HepG2 (cell line): ENCODE results near the gene SHBG. TPM values are rescaled to one million over a fixed set of nuclear protein-coding genes. Genes with fewer than 3 reads are reported as not detected.

ENCODE experiments used
- AHR ChIP-seq: IDR thresholded peaks from 2 replicates; pipeline ENCODE4 v1.6.1; 2018; ENCODE audit warnings: missing genetic modification reagents, missing compliant biosample characterization
- HDAC6 ChIP-seq: fragments of 200-600 bp; sonication (generic); IDR thresholded peaks from 2 replicates; pipeline ENCODE4 v1.7.0; 2017; ENCODE audit warnings: mild to moderate bottlenecking, antibody characterized with exemption, low read length, low read depth
- HNRNPUL1 ChIP-seq: fragments of 200-400 bp; formaldehyde crosslinking; IDR thresholded peaks from 2 replicates; pipeline ENCODE4 v1.6.1; 2017; ENCODE audit warnings: low read depth, mild to moderate bottlenecking, low read length, moderate library complexity
- JUN ChIP-seq: sonication (generic); formaldehyde crosslinking; IDR thresholded peaks from 2 replicates; pipeline ENCODE4 v1.4.0; 2020; ENCODE audit warnings: mild to moderate bottlenecking, missing genetic modification reagents
- KMT2A ChIP-seq: sonication (generic); formaldehyde crosslinking; IDR thresholded peaks from 2 replicates; pipeline ENCODE4 v1.4.0; 2020; ENCODE audit warnings: missing genetic modification reagents
- PAWR ChIP-seq: sonication (generic); formaldehyde crosslinking; IDR thresholded peaks from 2 replicates; pipeline ENCODE4 v1.4.0; 2020; ENCODE audit warnings: missing genetic modification reagents, mild to moderate bottlenecking, borderline replicate concordance
- RARG ChIP-seq: sonication (generic); formaldehyde crosslinking; IDR thresholded peaks from 2 replicates; pipeline ENCODE4 v1.4.0; 2020; ENCODE audit warnings: low read depth, mild to moderate bottlenecking, missing genetic modification reagents
- TP53 ChIP-seq: sonication (generic); formaldehyde crosslinking; conservative IDR thresholded peaks from 2 replicates; pipeline ENCODE4 v1.4.0; 2020; ENCODE audit warnings: missing genetic modification reagents
- ZKSCAN1 ChIP-seq: fragments of 150-350 bp; IDR thresholded peaks from 2 replicates; pipeline ENCODE4 v1.6.1; 2014; ENCODE audit warnings: low read length
- ZNF296 ChIP-seq: sonication (generic); formaldehyde crosslinking; conservative IDR thresholded peaks from 2 replicates; pipeline ENCODE4 v1.5.0; 2020; ENCODE audit warnings: mild to moderate bottlenecking, missing genetic modification reagents
- ZNF546 ChIP-seq: sonication (generic); formaldehyde crosslinking; conservative IDR thresholded peaks from 2 replicates; pipeline ENCODE4 v1.8.1; 2023; ENCODE audit warnings: mild to moderate bottlenecking, missing genetic modification reagents
- ZNF775 ChIP-seq: sonication (generic); formaldehyde crosslinking; IDR thresholded peaks from 2 replicates; pipeline ENCODE4 v1.4.0; 2020; ENCODE audit warnings: missing genetic modification reagents, mild to moderate bottlenecking, moderate library complexity, borderline replicate concordance
- polyA plus RNA-seq, 8 experiments: library from polyadenylated mRNA; depleted of rRNA in 3 of 8; stranded (reverse) in 7 of 8; unstranded in 1 of 8; fragments of >200 nt; fragmentation: Illumina TruSeq in 4 of 8; extraction: Trizol in 4 of 8; gene quantifications; 2 replicates each; pipeline versions ENCODE4 v1.2.1 to v1.2.3, GENCODE V29; 2011 to 2016; ENCODE audit warnings: low read depth in 4 of 8, missing spikeins in 1 of 8, mixed read lengths in 1 of 8; ENCODE audit not compliant: insufficient read depth in 1 of 8
- total RNA-seq, 5 experiments: library from RNA; depleted of rRNA; stranded (reverse); fragments of >200 nt; fragmentation: Illumina TruSeq; extraction: Trizol; gene quantifications; 2 replicates each; pipeline ENCODE4 v1.2.3, GENCODE V29; 2016; ENCODE audit warnings: low read depth in 1 of 5
- TF ChIP-seq, protein P1 (sequence below): sonication (generic); formaldehyde crosslinking; IDR thresholded peaks from 2 replicates; pipeline ENCODE4 v1.5.0; 2020; ENCODE audit warnings: missing genetic modification reagents
- TF ChIP-seq, protein P2 (sequence below): sonication (generic); formaldehyde crosslinking; IDR thresholded peaks from 2 replicates; pipeline ENCODE4 v1.8.1; 2023; ENCODE audit warnings: mild to moderate bottlenecking, missing genetic modification reagents, borderline replicate concordance
- TF ChIP-seq, protein P3 (sequence below): sonication (generic); formaldehyde crosslinking; IDR thresholded peaks from 2 replicates; pipeline ENCODE4 v1.5.0; 2020; ENCODE audit warnings: mild to moderate bottlenecking, missing genetic modification reagents, borderline replicate concordance
- TF ChIP-seq, protein P4 (sequence below): sonication (generic); formaldehyde crosslinking; IDR thresholded peaks from 2 replicates; pipeline ENCODE4 v1.4.0; 2020; ENCODE audit warnings: missing genetic modification reagents
- TF ChIP-seq, protein P5 (sequence below): sonication (generic); formaldehyde crosslinking; IDR thresholded peaks from 2 replicates; pipeline ENCODE4 v1.9.0; 2021; ENCODE audit warnings: missing genetic modification reagents, mild to moderate bottlenecking, borderline replicate concordance

Gene SHBG
- total and polyA plus RNA-seq, 2 of the 13 experiments (the other 11 are each of a cell fraction or from before 2014, with no cell fraction given), result 4.0 to 6.1 TPM

DNA sequence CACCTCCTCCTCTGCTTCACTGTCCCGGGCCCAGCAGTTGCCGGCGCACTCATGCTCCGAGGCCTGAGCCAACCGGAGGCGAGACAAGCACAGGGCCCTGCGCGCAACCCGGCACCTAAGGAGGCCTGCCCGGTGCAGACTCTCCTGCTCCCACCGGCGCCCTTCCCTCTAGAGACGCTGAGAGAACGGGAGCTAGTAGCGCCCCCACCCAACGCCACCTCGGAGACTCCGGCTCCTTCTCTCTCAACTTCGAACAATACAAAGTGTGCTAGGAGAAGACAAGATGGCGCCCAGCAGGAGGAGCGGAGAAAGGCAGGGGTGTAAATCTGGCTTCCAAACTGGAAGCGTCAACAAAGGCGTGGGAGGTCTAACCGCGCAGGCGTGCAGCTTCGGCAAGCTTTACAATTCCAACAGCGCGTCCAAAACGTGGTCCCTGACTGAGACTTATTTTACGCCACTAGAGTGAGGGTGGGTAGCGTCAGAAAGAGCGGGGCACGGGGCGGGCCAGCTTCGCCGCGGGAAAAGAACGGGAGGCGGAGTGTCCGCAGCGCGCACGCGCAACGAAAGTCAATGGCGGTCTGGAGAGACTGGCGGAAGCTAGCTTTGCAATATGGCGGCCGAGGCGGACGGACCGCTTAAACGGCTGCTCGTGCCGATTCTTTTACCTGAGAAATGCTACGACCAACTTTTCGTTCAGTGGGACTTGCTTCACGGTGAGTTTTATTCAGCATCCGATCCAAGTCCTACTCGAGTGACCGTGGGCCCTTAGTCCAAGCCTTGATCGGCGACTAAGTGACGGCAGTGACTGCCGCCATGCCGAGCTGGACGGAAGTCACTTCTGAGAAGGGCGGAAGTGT lies 46.5 kb upstream of the SHBG start, which contains the start of gene MPDU1 (continued):
- TF ChIP-seq, protein P1, sequence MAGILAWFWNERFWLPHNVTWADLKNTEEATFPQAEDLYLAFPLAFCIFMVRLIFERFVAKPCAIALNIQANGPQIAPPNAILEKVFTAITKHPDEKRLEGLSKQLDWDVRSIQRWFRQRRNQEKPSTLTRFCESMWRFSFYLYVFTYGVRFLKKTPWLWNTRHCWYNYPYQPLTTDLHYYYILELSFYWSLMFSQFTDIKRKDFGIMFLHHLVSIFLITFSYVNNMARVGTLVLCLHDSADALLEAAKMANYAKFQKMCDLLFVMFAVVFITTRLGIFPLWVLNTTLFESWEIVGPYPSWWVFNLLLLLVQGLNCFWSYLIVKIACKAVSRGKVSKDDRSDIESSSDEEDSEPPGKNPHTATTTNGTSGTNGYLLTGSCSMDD, result no peak
- TF ChIP-seq, protein P2, sequence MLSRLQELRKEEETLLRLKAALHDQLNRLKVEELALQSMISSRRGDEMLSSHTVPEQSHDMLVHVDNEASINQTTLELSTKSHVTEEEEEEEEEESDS (CRISPR knock-in tag), result no peak
- TF ChIP-seq, protein P3, sequence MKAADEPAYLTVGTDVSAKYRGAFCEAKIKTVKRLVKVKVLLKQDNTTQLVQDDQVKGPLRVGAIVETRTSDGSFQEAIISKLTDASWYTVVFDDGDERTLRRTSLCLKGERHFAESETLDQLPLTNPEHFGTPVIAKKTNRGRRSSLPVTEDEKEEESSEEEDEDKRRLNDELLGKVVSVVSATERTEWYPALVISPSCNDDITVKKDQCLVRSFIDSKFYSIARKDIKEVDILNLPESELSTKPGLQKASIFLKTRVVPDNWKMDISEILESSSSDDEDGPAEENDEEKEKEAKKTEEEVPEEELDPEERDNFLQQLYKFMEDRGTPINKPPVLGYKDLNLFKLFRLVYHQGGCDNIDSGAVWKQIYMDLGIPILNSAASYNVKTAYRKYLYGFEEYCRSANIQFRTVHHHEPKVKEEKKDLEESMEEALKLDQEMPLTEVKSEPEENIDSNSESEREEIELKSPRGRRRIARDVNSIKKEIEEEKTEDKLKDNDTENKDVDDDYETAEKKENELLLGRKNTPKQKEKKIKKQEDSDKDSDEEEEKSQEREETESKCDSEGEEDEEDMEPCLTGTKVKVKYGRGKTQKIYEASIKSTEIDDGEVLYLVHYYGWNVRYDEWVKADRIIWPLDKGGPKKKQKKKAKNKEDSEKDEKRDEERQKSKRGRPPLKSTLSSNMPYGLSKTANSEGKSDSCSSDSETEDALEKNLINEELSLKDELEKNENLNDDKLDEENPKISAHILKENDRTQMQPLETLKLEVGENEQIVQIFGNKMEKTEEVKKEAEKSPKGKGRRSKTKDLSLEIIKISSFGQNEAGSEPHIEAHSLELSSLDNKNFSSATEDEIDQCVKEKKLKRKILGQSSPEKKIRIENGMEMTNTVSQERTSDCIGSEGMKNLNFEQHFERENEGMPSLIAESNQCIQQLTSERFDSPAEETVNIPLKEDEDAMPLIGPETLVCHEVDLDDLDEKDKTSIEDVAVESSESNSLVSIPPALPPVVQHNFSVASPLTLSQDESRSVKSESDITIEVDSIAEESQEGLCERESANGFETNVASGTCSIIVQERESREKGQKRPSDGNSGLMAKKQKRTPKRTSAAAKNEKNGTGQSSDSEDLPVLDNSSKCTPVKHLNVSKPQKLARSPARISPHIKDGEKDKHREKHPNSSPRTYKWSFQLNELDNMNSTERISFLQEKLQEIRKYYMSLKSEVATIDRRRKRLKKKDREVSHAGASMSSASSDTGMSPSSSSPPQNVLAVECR, result peak; percentile 89
- TF ChIP-seq KMT2A (CRISPR knock-in tag) (no peak), ZNF775 (no peak), JUN (no peak), RARG (CRISPR knock-in tag) (no peak), HDAC6 (no peak), PAWR (CRISPR knock-in tag) (no peak), TP53 (CRISPR knock-in tag) (peak; percentile 85; the same call in 1 of the 2 replicates), AHR (CRISPR knock-in tag) (no peak; the same call in 1 of the 2 replicates), ZNF546 (CRISPR knock-in tag) (no peak; the same call in 1 of the 2 replicates), ZNF296 (CRISPR knock-in tag) (no peak), ZKSCAN1 (no peak), HNRNPUL1 (no peak)
- TF ChIP-seq, protein P4, sequence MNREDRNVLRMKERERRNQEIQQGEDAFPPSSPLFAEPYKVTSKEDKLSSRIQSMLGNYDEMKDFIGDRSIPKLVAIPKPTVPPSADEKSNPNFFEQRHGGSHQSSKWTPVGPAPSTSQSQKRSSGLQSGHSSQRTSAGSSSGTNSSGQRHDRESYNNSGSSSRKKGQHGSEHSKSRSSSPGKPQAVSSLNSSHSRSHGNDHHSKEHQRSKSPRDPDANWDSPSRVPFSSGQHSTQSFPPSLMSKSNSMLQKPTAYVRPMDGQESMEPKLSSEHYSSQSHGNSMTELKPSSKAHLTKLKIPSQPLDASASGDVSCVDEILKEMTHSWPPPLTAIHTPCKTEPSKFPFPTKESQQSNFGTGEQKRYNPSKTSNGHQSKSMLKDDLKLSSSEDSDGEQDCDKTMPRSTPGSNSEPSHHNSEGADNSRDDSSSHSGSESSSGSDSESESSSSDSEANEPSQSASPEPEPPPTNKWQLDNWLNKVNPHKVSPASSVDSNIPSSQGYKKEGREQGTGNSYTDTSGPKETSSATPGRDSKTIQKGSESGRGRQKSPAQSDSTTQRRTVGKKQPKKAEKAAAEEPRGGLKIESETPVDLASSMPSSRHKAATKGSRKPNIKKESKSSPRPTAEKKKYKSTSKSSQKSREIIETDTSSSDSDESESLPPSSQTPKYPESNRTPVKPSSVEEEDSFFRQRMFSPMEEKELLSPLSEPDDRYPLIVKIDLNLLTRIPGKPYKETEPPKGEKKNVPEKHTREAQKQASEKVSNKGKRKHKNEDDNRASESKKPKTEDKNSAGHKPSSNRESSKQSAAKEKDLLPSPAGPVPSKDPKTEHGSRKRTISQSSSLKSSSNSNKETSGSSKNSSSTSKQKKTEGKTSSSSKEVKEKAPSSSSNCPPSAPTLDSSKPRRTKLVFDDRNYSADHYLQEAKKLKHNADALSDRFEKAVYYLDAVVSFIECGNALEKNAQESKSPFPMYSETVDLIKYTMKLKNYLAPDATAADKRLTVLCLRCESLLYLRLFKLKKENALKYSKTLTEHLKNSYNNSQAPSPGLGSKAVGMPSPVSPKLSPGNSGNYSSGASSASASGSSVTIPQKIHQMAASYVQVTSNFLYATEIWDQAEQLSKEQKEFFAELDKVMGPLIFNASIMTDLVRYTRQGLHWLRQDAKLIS (CRISPR knock-in tag), result no peak; the same call in 1 of the 2 replicates
- TF ChIP-seq, protein P5, sequence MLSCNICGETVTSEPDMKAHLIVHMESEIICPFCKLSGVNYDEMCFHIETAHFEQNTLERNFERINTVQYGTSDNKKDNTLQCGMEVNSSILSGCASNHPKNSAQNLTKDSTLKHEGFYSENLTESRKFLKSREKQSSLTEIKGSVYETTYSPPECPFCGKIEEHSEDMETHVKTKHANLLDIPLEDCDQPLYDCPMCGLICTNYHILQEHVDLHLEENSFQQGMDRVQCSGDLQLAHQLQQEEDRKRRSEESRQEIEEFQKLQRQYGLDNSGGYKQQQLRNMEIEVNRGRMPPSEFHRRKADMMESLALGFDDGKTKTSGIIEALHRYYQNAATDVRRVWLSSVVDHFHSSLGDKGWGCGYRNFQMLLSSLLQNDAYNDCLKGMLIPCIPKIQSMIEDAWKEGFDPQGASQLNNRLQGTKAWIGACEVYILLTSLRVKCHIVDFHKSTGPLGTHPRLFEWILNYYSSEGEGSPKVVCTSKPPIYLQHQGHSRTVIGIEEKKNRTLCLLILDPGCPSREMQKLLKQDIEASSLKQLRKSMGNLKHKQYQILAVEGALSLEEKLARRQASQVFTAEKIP (CRISPR knock-in tag), result no peak
